Activated CD4-positive, alpha-beta T cell treated with anti-CD3 and anti-CD28 coated beads, Interleukin-2, amount 50 U/mL, for 16 hours (primary cell): Measurements from ENCODE around the gene MYO1F.
A peak's percentile ranks its signal among the peaks of the same experiment; 100 is the strongest.
"Not testable (repeated sequence)": the region's sequence is repeated elsewhere in the genome, so short reads cannot be mapped to it uniquely, and the experiment has no call there.

Experiments
- DNase-seq: peaks from one replicate; pipeline ENCODE4 v3.0.0-alpha.2; 2020

The MYO1F gene

DNA sequence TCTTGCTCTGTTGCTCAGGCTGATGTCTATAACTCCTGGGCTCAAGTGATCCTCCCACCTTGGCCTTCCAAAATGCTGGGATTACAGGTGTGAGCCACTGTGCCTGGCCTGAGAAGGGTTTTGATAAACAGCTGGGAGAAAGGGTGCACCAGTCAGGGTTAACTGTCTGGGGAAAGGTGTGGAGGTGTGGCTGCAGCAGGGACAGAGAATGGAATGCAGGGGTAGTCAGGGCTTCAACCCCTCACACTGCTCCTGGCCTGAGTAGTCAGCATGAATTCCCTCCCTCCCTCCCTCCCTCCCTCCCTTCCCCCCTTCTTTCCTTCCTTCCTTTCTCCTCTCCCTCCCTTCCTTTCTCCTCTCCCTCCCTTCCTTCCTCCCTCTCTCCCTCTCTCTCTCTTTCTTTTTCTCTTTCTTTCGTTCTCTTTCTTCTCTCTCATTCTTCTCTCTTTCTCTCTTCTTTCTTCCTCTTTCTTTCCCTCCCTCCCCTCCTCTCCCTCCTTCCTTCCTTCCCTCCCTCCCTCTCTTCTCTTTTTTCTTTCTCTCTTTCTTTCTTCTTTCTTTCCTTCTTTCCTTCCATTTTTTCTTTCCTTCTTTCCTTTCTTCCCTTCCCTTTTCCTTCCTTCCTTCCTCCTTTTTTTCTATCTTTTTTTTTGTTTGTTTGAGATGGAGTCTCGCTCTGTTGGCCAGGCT is 16.0 kb downstream of the MYO1F start:
- no peak for DNase-seq

DNA sequence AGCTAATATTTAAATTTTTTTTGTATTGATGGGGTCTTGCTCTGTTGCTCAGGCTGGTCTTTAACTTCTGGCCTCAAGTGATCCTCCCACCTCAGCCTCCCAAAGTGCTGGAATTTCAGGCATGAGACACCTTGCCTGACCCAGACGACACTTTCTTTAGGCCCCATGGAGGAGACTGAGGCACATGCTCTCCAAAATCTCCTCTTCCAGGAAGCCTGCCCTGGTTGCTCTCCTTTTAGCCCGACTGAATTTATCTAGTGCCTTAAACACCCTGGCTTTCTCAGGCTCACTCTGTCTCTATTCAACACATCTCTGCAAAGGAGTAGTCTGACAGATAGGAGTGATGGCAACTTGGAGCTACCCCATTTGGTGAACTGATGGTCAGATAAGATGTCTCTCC is 18.9 kb downstream of the MYO1F start:
- DNase-seq, result no peak

GRCh38 chr19:8557642-8558238 is 19.5 kb downstream of the MYO1F start:
- no peak for DNase-seq

- not testable (repeated sequence) for DNase-seq
Measured at GRCh38 chr19:8553729-8554128, 23.5 kb downstream of the MYO1F start.

- no peak for DNase-seq
Measured at GRCh38 chr19:8552810-8553209, 24.4 kb downstream of the MYO1F start.

DNA sequence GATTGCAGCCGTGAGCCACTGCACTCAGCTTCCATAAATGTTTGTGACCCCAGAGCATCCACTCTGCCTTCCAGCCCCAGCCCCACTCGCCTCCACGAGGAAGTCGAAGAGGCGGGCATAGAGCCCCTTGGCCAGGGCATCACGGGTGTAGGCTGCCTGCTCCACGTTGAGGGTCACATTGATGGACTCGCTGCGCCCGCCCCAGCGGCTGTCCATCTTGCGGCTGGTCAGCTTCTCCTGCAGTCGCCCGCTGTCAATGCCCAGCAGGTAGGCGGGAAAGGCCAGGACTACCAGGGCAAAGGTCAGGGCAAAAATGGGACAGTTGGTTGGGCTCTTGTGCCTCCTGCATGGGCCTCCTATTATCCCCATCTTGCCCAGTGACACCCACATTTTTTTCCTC is 27.2 kb downstream of the MYO1F start:
- DNase-seq, result no peak

DNA sequence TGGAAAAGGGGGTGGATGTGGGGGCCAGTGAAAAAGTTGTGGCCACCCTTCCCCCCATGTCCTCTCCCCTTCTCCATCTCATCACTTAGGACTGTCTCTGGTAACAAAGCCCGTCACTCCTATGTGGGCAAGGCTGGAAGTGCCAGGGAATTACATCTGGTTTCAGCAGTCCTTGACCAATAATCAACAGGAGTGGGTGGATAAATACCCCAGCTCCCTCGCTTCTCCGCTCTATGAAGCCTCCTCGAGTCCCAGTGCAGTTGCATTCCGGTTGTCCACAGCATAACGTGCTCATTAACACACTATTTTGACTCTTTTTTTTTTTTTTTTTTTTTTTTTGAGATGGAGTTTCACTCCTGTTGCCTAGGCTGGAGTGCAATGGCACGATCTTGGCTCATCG is 31.5 kb downstream of the MYO1F start:
- no peak for DNase-seq

GRCh38 chr19:8544168-8544567 is 33.1 kb downstream of the MYO1F start:
- DNase-seq, result no peak

DNA sequence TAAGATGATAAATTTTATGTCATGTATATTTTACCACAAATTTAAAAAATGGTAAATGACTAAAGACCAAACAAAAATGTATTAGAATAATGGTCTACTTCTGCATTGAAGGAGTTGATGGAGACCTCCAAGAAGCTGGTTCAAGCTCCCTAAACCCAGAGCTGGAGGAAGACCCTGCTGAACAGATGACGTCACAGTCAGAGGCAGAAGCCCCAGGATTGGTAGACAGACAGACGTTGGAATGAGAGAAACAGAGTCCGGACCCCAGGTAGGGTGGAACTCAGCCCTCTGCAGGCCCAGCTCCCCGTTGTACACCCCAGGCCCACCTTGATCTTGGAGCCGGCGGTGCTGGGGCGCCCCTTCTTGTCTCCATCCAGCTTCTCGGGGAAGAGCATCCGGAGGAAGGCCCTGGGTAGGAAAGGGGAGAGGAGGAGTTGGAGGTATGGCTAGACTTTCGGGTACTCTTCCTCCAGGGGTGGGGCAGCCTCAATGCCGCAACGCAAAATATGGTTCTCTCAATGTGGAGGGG is 37.6 kb downstream of the MYO1F start:
- DNase-seq, result no peak

DNA sequence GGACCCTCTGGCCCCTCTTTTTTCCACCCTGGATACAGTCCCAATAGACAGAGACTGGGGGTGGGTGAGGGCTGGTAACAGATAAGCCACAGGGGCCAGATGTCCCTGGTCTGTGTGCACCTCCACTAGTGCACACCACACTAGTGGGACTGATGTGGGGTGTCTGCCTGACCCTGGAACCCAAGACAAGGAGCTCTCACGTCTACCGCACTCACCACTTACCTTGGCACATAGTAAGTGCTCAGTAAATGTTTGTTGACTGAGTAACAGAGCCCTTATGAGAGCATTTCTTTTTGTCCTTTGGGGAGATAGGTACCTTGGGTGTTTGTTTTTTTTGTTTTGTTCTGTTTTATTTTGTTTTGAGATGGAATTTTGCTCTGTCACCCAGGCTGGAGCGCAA is 40.1 kb downstream of the MYO1F start:
- DNase-seq, result no peak

DNA sequence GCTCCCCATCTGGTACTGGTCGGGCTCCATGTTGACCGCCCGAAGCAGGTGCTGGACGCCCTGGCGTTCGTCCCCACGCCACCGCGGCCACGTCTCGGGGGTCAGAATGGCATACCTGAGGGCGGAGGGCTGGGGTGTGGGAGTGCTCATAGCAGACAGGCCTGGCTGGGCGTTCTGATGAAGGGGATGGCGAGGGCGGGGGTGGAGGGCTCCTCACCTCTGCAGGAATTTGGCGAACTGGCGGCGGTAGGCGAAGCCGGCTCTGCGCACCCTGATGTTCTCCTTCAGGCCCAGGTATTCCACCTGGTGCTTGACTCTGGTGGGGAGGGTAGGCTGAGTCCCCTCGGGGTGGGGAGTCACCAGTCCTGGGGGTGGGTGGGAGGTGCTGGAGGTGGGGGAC is 41.0 kb downstream of the MYO1F start:
- no peak for DNase-seq

GRCh38 chr19:8532225-8532624 is 45.0 kb downstream of the MYO1F start:
- no peak for DNase-seq

DNA sequence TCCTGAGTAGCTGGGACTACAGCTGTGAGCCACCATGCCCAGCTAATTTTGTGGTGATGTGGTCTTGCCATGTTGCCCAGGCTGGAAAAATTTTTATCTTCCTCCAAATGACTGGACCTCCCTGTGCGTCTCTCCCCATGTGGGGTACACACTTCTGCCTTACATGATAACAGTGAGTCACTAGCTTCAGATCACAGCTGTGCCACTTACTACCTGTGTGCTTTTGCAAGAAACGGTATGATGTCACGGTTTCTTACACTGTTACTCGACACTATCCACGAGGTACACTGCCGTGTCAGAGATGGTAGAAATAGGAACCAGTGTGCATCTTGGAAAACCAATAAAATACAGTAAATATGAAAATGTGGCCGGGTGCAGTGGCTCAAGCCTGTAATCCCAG is 45.8 kb downstream of the MYO1F start:
- DNase-seq, result no peak

- no peak for DNase-seq
Measured at GRCh38 chr19:8530061-8530679, 47.1 kb downstream of the MYO1F start.

- no peak for DNase-seq
Measured at GRCh38 chr19:8529369-8530006, 47.8 kb downstream of the MYO1F start.

DNA sequence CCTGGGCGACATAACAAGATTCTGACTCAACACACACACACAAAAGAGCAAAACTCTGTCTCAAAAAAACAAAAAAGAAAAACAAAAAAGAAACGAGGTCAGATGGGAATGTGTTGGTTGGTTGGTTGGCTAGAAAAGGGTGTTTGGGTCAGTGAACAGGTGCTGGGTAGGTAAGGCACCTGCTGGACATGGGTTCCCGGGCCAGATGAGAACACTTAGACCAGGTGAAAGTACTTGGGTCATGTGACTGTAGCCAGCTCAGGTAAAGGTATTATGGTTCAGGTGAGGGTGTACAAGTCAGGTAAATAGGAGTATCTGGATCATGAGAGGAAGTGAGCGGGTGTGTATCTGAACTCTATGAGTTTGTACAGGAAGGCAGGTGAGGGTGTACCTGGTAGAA is 48.7 kb downstream of the MYO1F start:
- no peak for DNase-seq

DNA sequence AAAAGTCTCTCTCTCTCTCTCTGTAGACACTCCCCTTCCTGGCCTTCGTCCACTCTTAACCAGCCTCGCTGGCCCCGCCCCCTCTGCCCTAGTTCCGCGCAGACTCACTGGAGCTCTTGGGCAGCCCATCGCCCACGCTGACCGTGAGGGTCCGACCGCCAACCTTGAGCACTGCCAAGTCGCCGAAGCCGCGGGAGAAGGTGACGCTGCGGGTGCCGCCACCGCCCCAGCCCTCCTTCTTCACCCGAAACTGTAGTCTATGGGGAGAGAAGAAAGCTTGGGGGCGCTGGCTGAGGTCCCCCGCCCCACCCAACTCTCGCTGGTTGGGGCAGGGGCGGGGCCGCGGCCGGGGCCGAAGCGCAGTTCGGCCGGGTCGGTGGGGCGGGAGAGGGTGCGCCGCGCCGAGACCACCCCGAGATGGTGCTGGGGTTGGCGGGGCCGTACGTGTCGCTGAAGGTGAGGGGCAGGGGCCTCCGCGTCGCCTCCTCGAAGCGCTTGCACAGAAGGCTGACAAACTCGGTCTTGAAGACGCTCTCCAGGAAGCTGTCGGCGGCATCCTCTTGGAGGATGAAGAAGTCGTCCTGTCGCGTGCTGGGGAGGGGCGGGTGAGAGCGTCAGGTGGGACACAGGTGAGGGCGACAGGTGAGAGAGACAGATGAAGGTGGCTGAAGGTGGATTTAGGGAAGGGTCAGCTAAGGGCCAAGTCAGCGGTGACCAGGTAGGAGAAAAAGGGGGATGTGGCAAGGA is 50.7 kb downstream of the MYO1F start:
- DNase-seq, result no peak

DNA sequence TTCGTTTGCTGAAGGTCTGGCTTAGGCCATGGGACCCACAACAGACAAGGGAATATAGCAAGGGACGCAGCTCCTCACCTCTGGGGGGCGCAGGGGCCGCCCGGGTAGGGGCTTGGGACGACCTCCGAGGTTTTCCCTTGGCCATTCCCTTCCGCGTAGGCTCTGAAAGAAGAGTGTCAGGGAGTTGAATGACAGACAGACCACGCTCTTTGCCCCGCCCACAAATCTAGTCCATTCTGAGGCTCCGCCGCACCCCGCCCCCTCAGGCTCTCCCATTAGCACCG is 51.9 kb downstream of the MYO1F start:
- DNase-seq, result no peak

GRCh38 chr19:8519388-8519787 is 57.9 kb downstream of the MYO1F start:
- no peak for DNase-seq

DNA sequence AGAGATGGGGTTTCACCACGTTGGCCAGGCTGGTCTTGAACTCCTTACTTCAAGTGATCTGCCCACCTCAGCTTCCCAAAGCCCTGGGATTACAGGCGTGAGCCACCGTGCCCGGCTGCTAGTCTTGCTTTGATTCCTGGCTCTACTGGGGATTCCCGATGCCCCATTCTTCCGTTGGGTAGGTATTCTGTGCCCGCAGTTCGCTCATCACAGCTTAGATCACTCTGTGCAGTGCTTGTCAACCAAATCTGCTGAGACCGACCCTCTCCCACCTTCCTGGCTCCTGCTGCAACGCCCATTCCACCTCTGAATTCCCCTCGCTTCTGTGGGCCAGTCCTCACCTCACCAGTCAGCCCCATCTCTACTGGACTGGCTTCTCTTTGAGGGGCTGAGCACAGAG is 58.7 kb downstream of the MYO1F start:
- no peak for DNase-seq

DNA sequence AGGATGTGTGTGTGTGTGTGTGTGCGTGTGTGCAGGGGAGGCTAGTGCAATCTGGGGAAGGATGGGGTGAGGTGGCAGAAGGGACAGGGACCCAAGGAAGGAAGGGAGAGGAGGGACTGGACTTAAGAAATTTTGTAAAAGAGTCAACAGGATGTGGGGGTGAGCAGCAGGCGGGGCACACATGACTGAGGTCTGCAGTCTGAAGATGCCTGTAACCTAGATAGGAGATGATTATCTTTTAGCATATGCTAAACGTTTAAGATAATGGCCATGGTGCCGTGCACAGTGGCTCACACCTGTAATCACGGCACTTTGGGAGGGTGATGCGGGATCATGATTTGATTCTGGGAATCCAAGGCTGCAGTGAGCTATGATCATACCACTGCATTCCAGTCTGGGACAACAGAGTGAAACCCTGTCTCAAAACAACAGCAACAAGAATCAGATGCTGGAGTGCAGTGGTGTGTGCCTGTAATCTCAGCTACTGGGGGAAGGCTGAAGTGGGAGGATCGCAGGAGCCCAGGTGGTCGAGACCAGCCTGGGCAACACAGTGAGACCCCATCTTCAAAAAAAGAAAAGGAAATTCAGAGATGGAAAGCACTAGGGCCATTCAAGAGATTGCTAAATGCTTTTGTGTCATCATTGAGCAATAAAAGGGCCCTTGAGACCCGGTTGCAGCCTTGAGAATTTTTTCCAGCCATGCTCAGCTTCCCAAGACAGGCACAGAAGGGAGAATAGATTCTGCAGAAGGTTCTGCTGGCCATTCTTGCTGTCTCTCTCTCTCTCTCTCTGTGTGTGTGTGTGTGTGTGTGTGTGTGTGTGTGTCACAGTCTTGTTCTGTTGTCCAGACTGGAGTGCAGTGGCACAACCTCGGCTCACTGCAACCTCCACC is 59.4 kb downstream of the MYO1F start:
- DNase-seq, result peak; percentile 45

GRCh38 chr19:8515317-8515716 is 61.9 kb downstream of the MYO1F start:
- peak; percentile 48 for DNase-seq
